HG03039 (cell line): ENCODE data around the gene PPP5C.
"Not testable (repeated sequence)": the region's sequence is repeated elsewhere in the genome, so short reads cannot be mapped to it uniquely, and the experiment has no call there.

Experiments used
- ATAC-seq: cut with Tn5 transposase; IDR thresholded peaks from one replicate; pipeline ENCODE4 v1.9.1; 2021; ENCODE audit warnings: mild to moderate bottlenecking, moderate library complexity; ENCODE audit not compliant: unreplicated experiment

Gene PPP5C

DNA sequence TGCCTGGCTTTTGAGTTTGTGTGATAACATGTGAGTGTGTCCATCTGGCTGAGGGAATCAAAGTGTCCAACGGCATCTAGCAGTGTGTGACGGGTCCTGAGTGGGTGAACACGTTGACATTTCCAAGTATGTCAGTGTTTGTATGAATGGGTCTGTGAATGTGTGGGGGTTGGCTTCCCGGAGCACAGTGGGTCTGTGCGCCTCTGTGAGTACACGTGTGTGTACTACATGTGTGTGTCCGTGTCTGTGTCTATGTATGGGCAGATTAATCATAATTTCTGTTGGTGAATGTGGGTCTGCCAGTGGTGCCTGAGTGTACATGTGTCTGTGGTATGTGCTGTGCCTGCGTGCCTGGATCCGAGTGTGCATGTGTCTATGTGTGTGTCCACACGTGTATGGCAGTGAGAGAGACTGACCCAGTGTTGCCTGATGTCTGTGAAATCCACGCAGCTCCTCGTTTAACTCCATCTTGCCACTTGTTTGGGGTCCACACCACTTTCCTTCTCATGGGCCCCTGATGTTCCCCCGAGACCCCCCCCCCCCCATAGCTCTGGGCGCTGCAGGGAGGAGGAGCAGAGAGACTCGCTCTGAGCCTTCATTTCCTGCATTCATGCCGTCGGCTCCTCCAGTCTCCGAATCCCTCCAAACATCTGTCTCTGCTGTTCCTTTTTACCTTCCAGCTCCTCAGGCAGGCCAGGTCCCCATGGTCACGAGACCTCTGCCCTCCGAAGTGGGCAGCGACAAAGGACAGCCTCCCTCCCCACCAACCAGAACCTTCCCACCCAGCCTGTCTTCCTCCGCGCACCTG lies 61.2 kb downstream of the PPP5C start:
- ATAC-seq: no peak

DNA sequence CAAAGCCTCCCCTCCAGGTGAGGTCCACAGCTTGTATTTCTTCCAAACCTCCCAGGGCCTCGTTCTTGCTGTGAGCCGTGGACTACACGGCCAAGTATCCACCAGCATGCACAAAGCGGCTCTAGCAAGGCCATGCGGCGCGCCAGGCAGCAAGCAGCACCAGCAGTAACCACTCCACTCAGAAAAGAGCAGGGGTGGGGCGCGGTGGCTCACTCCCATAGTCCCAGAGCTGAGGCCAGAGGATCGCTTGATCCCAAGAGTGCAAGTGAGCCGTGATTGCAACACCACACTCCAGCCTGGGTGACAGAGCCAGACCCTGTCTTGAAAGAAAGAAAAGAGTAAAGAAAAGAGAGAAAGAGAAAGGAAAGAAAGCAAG lies 61.8 kb downstream of the PPP5C start:
- ATAC-seq: no peak

DNA sequence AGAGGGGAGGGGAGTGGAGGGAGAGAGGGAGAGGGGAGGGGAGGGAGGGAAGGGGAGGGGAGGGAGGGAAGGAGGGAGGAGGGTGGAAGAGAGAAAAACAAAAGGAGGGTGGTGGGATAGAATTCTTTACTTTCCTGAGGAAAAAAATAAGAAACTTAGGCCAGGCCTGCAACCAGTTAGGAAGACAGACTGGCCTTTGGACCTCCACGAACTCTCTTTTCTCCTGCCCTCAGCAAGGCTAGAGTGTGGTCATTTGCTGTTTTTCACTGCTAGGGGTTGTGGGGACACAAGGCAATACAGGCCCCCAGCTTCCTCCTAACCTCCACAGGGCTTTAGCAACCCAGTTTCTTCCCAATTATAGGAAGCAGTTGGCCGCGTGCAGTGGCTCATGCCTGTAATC lies 62.3 kb downstream of the PPP5C start:
- no peak for ATAC-seq

DNA sequence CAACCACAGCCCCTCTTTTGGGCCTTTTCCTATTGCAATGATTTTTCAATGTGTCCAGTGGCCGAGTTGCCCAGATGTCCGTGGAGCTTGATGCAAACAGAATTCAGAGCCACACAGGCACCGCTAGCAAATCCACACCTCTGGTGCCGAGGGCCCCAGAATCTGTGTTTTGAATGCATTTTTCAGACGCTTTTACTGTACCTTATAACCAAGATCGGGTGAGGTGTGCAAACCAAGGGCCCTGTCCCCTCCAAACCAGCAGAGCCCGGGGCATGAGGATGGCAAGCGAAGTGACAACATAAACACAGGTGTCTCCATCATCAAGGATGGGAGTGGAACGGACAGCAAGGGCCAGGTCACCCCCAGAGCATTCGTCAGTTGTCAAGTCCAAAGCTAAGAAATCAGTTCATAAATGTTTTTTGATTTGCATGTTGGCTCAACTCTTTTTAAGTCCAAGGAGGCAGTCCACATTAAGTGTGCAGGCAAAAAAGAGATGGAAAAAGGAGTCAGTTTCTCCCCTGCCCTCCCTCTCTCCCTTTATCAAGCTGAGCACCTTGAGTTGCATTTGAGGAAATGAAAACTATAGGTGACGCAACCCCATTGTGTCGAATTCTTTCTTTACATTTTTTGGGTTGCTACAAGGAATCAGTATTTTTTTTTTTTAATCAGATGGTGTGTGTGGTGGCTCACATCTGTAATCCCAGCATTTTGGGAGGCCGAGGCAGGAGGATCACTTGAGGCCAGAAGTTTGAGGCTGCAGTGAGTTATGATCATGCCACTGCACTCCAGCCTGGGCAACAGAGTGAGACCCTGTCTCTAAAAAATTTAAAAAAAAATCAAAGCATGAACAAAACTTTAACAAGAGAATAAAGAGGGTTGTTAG lies 63.6 kb downstream of the PPP5C start:
- no peak for ATAC-seq

DNA sequence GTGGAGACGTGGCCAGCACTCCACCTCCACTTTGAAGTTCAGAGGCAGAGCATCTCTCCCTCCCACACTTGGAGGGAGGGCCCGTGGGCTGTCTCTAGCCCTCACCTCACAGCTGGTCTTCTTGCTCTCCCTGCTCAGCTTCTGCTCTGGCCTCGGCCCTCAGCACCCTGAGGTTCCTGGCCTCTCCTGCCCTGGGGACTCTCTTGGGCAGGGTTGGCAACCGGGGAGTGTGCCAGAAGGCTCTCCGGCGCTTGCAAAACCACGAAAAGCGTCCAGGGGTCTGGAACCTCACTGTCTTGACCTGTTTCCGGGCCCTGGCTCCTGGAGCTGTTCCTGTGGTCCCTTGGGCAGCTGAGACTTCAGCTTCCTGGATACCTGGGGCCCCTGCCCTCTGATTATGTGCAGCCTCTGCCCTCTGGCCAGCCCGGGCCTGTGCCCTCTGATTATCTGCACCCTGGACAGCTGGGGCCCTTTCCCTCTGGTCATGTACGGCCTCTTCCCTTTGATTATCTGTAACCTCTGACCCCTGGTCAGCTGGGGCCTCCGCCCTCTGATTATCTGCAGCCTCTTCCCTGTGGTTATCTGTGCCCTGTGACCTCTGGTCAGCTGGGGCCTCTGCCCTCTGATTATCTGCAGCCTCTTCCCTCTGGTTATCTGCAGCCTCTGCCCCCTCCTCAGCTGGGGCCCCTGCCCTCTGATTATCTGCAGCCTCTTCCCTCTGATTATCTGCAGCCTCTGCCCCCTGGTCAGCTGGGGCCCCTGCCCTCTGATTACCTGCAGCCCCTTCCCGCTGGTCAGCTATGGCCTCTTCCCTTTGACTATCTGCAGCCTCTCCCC lies 64.4 kb downstream of the PPP5C start:
- no peak for ATAC-seq

DNA sequence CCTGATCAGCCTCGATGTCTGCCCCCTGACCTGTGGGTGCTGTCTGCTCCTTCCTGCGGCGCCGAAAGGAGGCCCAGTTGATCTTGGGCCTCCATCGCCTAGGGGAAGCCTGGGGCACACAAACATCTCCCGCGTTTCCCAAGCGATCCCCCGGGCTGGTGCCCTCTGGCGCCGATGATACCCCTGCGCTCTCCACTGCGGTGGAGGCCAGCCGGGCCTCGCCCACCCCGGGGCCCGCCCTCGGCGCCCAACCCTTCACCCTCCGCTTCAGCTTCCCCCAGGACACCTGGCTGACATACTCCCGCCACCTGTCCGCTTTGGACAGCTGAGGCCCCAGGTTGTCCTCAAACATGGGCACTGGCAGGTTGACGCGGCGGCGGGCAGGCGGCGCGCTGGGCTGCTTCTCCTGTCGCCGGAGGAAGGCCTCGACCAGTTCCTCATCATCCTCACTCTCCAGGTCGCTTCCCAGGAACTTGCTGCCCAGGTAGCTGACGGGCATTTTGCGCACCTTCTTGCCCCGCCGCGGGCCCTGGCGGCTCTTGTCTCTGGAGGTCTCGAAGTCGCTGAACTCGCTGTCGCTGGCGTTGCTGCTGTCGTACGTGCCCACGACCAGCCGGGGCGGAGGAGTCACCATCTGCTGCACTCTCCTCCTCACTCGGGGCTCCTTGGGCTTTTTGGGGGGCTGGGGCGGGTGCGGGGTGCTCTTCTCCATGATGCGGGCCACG lies 65.2 kb downstream of the PPP5C start:
- no peak for ATAC-seq

DNA sequence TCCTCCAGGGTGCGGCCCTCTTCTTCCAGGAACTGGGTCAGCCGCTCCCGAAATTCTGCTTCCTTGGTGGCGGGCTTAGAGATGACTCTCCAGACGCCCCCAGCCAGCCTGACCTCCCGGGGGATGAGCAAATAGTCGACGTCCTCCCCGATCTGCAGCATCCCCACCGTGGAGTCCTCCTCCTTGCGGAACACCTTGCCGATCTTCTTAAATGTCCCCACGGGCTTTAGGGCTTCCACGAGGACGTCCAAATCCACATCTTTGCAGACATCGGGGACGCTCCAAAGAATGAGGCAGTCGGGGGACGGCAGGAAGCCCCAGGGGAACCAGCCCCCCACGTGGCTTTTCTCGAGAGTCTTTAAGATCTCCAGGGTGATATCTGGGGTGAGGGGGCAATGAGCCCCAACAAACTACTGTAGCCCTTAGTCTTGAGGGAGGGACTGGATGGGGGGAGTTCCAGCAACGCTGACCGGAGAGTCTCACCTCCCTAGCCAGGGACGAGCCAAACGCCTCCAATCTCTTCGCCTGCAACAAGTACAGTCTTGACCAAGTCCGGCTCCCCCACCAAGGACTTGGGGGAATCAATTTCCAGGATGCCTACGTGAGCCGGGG lies 65.9 kb downstream of the PPP5C start:
- no peak for ATAC-seq

DNA sequence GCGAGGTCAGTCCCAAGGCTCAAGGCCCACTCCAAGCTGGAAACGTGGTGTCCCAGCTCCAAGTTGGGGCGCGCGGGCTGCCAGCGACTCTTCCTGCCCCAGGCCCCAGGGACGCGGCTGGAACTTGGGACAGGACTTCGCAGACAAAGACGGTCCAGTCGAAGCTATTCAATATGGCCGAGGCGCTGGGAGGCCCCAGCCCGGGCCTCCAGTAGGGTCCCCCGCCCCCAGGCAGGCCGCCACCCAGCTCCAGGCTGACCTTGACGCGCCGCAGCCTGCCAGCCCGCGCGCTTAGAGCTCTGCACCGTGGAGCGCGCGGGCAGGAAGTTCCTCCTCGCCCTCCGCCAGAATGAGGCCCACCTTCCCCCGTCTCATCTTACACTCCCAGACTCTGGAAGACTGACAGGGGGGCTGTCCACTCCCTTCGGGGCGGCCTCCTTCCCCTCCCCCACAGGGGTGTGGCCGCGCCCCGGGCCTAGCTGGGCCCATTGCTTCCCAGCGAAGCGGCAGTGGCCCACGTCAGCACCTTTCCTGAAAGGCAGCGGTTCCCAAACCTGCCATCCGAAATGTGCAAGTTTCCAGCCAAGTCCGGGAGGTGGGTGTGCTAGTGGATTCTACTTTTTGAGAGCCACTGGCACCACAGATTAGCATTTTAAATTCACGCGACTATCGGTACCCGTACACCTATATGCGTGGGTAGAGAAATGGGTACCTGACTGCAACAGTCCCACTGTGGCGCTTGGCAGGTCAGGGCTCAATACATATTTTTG lies 66.6 kb downstream of the PPP5C start, which contains the start of gene CCDC8:
CCDC8 (minus strand) TSS at position 303 of the 770 bp plus-strand sequence. CDS start 754 bp downstream, outside the sequence.
- ATAC-seq: no peak

DNA sequence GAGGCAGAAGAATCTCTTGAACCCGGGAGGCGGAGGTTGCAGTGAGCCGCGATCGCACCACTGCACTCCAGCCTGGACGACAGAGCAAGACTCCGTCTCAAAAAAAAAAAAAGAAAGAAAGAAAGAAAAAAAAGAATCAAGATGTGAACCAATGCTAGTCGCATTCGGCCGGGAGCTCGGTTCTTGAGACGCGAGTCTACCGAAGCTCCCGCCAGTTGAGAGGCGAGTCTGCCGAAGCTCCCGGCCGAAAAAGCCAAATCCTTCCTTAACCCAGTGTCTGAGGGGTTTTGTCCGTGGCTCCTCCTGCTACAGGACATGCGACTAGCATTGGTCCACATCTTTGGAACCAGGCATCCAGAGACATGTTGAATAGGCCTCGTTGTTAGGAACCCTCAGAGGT lies 68.0 kb downstream of the PPP5C start:
- ATAC-seq: not testable (repeated sequence)

DNA sequence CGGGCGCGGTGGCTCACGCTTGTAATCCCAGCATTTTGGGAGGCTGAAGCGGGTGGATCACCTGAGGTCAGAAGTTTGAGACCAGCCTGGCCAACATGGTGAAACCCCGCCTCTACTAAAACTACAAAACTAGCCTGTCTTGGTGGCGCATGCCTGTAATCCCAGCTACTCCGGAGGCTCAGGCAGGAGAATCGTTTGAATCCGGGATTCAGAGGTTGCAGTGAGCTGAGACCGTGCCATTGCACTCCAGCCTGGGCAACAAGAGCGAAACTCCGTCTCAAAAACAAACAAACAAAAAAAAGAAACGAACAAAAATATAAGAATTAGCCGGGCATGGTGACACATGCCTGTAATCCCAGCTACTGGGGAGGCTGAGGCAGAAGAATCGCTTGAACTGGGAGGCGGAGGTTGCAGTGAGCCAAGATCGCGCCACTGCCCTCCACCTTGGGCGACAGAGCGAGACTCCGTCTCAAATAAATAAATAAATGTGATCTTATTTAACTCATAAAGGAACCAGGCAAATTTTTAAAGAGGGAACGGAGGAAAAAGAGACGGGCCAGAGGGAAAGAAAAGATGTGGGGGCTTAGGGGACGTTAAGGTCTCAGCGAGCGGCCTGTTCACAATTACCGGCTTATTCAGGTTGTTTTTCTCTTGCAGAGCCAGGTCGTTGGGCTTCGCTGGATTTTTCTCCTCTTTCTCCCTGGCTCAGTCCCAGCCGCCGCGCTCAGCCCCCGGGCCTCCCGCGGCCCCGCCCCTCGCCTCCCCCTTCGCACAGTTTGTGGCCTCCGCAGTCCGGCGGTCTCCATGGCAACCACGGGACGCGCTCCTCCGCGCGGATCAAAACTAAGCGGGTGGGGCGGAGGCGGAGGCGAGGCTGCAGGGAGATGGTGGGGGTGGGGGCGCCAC lies 69.2 kb downstream of the PPP5C start:
- ATAC-seq: not testable (repeated sequence)

DNA sequence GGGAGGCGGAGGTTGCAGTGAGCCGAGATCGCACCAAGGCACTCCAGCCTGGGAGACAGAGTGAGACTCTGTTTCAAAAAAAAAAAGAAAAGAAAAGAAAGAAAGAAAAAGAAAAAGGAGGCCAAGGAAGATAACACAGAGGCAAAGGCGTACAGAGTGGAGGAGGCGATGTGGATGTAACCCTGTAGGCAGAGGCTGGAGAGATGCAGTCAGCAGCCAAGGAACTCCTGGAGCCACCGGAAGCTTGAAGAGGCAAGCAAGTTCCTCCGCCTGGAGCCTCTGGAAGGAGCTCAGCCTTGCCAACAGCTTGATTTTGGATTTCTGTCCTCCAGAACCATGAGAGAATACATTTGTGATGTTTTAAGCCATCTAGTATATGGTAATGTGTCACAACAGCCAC lies 73.2 kb downstream of the PPP5C start:
- ATAC-seq: no peak

DNA sequence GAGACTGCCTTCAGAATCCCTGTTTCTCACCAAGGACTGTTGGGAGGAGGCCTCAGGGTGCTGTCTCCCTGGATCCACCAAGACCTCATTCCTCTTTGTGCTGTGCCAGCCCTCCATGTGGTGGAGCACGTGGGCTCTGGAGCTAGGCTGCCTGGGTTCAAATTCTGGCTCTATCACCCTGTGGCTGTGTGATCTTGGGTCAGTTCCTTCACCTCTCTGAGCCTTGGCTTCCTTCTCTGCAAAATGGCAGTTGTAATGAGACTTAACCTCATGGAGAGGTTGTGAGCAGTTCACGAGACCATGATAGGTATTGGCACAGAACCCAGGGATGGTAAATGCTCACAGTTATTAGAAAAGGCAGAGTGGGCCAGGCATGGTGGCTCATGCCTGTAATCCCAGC lies 75.5 kb downstream of the PPP5C start:
- no peak for ATAC-seq

DNA sequence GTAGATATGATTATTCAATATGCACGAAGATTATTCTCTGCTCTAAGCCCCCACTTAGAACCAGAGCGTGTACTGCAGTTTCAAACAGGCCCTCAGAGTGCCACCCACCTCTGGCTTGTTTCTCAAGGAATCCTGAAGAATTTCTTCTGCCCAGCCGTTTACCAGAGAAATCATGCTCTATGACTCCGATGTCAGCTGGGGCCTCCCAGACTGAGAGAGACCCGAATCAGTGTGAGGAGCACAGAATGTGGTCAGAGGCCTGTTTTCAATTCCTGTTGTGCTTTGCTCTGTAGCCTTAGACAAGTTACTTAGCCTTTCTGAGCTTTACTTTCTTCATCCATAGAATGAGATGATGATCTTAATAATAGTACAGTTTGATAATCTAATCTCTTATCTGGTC lies 76.3 kb downstream of the PPP5C start:
- ATAC-seq: no peak

DNA sequence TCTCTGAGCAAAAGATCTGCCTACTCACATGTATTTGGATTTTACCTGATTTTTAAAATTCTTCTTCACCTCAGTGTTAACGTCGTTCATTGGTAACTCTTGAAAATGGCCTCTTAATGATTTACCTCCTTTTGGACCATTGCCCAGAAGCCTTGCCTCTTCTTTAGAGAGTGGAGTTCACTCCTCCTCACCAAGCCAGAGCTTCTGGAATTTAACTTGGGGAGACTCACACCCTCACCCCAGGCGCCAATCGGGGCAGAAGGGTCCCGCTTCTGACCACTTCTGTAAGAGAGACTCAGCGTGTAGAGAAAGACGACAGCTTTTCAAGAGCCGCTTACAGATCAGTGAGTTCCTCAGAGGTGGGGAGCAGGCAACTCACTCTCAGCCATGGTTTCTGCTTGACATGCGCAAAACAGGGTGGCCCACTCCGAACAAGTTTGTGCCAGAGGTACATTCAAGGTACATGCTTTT lies 79.2 kb downstream of the PPP5C start:
- no peak for ATAC-seq

DNA sequence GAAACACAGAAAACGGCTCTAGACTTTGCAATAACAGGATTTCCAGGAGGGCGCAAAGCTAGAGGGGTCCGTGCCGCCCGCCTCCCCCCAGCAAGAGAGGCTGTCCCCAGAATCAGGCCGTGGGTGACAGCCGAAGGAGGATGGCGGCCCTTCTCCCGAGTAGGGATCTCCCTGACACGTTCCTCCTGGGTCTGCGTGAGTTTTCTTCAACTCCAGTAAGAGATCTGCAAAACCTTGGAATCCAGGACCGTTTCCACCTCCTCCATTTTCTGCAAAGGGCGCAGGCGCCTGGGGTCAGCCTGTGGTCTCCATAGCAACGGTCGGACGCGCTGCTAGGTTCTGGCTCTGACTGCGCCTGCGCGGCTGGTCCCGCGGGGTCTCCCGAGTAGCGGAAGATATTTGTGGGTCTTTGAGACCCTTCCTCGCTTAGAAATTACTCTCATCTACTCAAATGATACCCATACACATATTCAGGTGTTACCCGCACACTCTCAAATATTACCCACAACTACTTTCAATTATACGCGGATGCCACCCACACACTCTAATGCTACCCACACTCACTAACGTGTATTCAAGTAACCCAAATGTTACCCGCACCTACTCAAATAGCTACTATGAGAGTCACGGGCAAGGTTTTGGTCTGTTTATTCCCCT lies 79.7 kb downstream of the PPP5C start:
- no peak for ATAC-seq

DNA sequence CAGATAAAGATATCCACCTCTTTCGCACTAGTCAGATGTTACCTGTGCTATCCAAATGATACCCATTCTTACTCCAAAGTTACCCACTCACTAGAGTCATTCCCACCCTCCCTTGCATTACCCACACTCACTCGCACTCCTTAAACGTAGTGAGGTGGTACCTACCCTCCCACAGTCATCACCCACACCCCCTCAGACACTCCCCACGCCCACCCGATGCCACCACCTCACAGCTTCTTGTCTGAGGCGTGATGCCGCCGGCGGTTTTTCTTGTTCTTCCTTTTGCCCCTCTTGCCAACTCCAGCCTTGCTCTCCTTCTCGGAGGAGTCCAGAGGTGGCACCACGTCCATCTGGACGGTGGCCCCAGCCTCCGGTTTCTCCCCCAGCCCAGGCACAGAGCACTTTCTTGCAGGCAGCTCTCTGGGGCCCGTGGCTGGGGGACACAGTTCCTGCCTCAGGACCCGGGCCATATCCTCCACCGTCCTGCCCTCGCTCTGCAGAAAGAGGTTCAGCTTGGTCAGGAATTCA lies 80.7 kb downstream of the PPP5C start:
- no peak for ATAC-seq
